Liver (tissue), 9 donors: Measurements from ENCODE around the gene GJB5. TPM values are rescaled to one million over a fixed set of nuclear protein-coding genes. Genes with fewer than 3 reads are reported as not detected.

Experiments
- DNase-seq: peaks from one replicate; pipeline ENCODE4 v3.0.0-alpha.2; 2017; ENCODE audit warnings: low spot score
- H3K27ac ChIP-seq, 2 donors: one replicate each; pipeline ENCODE4 v1.7.0; 2013; ENCODE audit warnings: inconsistent platforms in 2 of 2, low read length in 2 of 2, control low read depth in 1 of 2, low read depth in 1 of 2, mild to moderate bottlenecking in 1 of 2
- H3K27me3 ChIP-seq, 4 donors: one replicate each; pipeline versions ENCODE4 v1.6.1 to v1.7.0; 2013; ENCODE audit warnings: low read length in 3 of 4, inconsistent platforms in 1 of 4, mild to moderate bottlenecking in 1 of 4, moderate library complexity in 1 of 4; ENCODE audit not compliant: control insufficient read depth in 4 of 4, insufficient read depth in 4 of 4
- H3K36me3 ChIP-seq, 4 donors: one replicate each; pipeline versions ENCODE4 v1.6.1 to v1.7.0; 2013; ENCODE audit warnings: low read length in 3 of 4, mild to moderate bottlenecking in 3 of 4, low read depth in 1 of 4, moderate library complexity in 1 of 4; ENCODE audit not compliant: control insufficient read depth in 4 of 4, insufficient read depth in 3 of 4
- H3K4me1 ChIP-seq, 4 donors: one replicate each; pipeline versions ENCODE4 v1.6.1 to v1.7.0; 2013; ENCODE audit warnings: low read length in 3 of 4, mild to moderate bottlenecking in 3 of 4, moderate library complexity in 1 of 4; ENCODE audit not compliant: control insufficient read depth in 4 of 4, insufficient read depth in 4 of 4
- H3K4me3 ChIP-seq, 3 donors: one replicate each; pipeline versions ENCODE4 v1.6.1 to v1.7.0; 2013; ENCODE audit warnings: low read length in 3 of 3, control low read depth in 1 of 3, low read depth in 1 of 3, mild to moderate bottlenecking in 1 of 3
- H3K9ac ChIP-seq, 2 donors: one replicate each; pipeline ENCODE4 v1.7.0; 2013; ENCODE audit warnings: low read length in 2 of 2, mild to moderate bottlenecking in 2 of 2, moderate library complexity in 2 of 2, control low read depth in 1 of 2, low read depth in 1 of 2
- H3K9me3 ChIP-seq, 4 donors: one replicate each; pipeline versions ENCODE4 v1.6.1 to v1.7.0; 2013; ENCODE audit warnings: low read length in 3 of 4; ENCODE audit not compliant: control insufficient read depth in 4 of 4
- CTCF ChIP-seq: fragments of 150-350 bp; IDR thresholded peaks from 2 replicates; pipeline ENCODE4 v1.5.1; 2017; ENCODE audit warnings: improper control_type of control experiment, low read depth, low read length; ENCODE audit not compliant: missing input control
- FOXA1 ChIP-seq: IDR thresholded peaks from 2 replicates; pipeline ENCODE4 v1.6.1; 2016; ENCODE audit warnings: antibody characterized with exemption
- FOXA2 ChIP-seq: IDR thresholded peaks from 2 replicates; pipeline ENCODE4 v1.6.1; 2016; ENCODE audit warnings: antibody characterized with exemption
- GABPA ChIP-seq, 2 donors: IDR thresholded peaks in 1 of 2; conservative IDR thresholded peaks in 1 of 2; 2 replicates each; pipeline ENCODE4 v1.6.1; 2016; ENCODE audit warnings: antibody characterized with exemption in 2 of 2, mild to moderate bottlenecking in 1 of 2, moderate library complexity in 1 of 2
- HNF4A ChIP-seq, 2 donors: conservative IDR thresholded peaks; 2 replicates each; pipeline ENCODE4 v1.6.1; 2016; ENCODE audit warnings: antibody characterized with exemption in 2 of 2, mild to moderate bottlenecking in 2 of 2
- HNF4G ChIP-seq: IDR thresholded peaks from 2 replicates; pipeline ENCODE4 v1.6.1; 2016; ENCODE audit warnings: antibody characterized with exemption
- JUND ChIP-seq, 2 donors: IDR thresholded peaks; 2 replicates each; pipeline ENCODE4 v1.6.1; 2016; ENCODE audit warnings: antibody characterized with exemption in 2 of 2
- MAX ChIP-seq: IDR thresholded peaks from 2 replicates; pipeline ENCODE4 v1.6.1; 2016; ENCODE audit warnings: antibody characterized with exemption
- NR2F2 ChIP-seq: IDR thresholded peaks from 2 replicates; pipeline ENCODE4 v1.6.1; 2016; ENCODE audit warnings: antibody characterized with exemption
- RAD21 ChIP-seq, 2 donors: IDR thresholded peaks; 2 replicates each; pipeline ENCODE4 v1.6.1; 2016; ENCODE audit warnings: antibody characterized with exemption in 2 of 2, mild to moderate bottlenecking in 2 of 2
- TAF1 ChIP-seq: conservative IDR thresholded peaks from 2 replicates; pipeline ENCODE4 v1.6.1; 2016; ENCODE audit warnings: antibody characterized with exemption, mild to moderate bottlenecking
- ZBTB33 ChIP-seq: IDR thresholded peaks from 2 replicates; pipeline ENCODE4 v1.6.1; 2016; ENCODE audit warnings: antibody characterized with exemption
- WGBS: extraction: QIAGEN DNeasy Blood & Tissue Kit; methylation state at CpG from one replicate; pipeline ENCODE4 v1.1.7; 2013; 5-methylcytosine and 5-hydroxymethylcytosine counted together
- polyA plus RNA-seq, 2 donors: library from polyadenylated mRNA; stranded (reverse) in 1 of 2; unstranded in 1 of 2; fragments of 200-250 nt in 1 of 2; fragments of >200 nt in 1 of 2; fragmentation: Nextera tagmentation in 1 of 2; extraction: Ambion mirVana in 1 of 2; gene quantifications; one replicate each; pipeline versions ENCODE4 v1.2.1 to v1.2.3, GENCODE V29; 2013 to 2015
- total RNA-seq, 2 donors: library from RNA; depleted of rRNA; stranded (reverse); fragments of >200 nt; gene quantifications; one replicate each; pipeline ENCODE4 v1.2.3, GENCODE V29; 2014
- donor health status: healthy.
- donor health status: healthy.
- donor health status: healthy.
- donor health status: healthy.
- donor health status: healthy.

GJB5 gene
- total and polyA plus RNA-seq, 4 donors, result not detected

GRCh38 chr1:34776911-34777310 is 22.1 kb downstream of the GJB5 start:
- Histone ChIP-seq H3K36me3 (peaks cover 0 to 4% (median 0%) of the 10 kb centered on the region in 4 donors), H3K27ac (no peak overlapping the region), H3K9me3 (no peaks in the 10 kb centered on the region), H3K4me3 (no peak overlapping the region), H3K27me3 (no peaks in the 10 kb centered on the region), H3K9ac (no peak overlapping the region), H3K4me1 (peaks cover 2 to 11% (median 8%) of the 10 kb centered on the region in 4 donors)
- WGBS, result 73% methylated on average over 3 of the region's 3 CpGs
- TF ChIP-seq FOXA1, result no peak
- DNase-seq, result no peak

DNA sequence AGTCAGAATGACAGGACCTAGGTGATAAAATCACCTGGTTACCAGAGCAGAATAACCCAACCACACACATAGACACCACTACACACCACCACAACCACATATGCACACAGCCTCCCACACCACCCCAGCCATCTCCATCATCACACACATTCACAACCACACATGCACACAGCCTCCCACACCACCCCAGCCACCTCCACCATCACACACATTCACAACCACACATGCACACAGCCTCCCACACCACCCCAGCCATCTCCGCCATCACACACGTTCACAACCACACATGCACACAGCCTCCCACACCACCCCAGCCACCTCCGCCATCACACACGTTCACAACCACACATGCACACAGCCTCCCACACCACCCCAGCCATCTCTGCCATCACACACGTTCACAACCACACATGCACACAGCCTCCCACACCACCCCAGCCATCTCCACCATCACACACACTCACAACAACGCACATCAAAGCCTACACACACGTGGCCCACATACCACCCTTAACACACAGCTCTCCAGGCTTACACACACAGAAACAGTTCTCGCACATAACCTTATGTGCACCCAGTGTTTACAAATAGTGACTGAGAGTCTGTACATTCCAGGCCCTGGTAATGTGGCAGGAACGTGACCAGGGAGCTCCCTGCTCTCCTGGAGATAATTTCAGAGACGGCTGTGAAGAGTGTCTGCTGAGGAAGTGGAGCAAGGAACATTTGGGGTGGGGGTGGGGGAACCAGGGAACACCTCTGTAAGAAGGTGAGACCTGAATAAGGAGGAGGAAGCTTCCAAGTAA is 22.9 kb downstream of the GJB5 start:
- Histone ChIP-seq H3K27ac (no peak overlapping the region), H3K9ac (no peak overlapping the region), H3K4me1 (peaks cover 7 to 17% (median 10%) of the 10 kb centered on the region in 4 donors), H3K9me3 (no peaks in the 10 kb centered on the region), H3K27me3 (no peaks in the 10 kb centered on the region), H3K36me3 (no peaks in the 10 kb centered on the region), H3K4me3 (no peak overlapping the region)
- 53% methylated on average over 10 of the region's 10 CpGs for WGBS
- DNase-seq, result no peak
- no peak for TF ChIP-seq NR2F2
- TF ChIP-seq HNF4A (conservative IDR thresholded peaks at IDR 0.05), result no peak
- no peak for TF ChIP-seq MAX
- TF ChIP-seq ZBTB33, result no peak
- TF ChIP-seq FOXA2, result no peak
- TF ChIP-seq HNF4G, result no peak
- TF ChIP-seq GABPA (IDR thresholded peaks at IDR 0.05 in 1 of 2, conservative IDR thresholded peaks at IDR 0.05 in 1 of 2), result no peak
- no peak for TF ChIP-seq RAD21 (IDR thresholded peaks at IDR 0.05)
- no peak for TF ChIP-seq JUND (IDR thresholded peaks at IDR 0.05)
- no peak for TF ChIP-seq FOXA1
- TF ChIP-seq TAF1, result no peak

DNA sequence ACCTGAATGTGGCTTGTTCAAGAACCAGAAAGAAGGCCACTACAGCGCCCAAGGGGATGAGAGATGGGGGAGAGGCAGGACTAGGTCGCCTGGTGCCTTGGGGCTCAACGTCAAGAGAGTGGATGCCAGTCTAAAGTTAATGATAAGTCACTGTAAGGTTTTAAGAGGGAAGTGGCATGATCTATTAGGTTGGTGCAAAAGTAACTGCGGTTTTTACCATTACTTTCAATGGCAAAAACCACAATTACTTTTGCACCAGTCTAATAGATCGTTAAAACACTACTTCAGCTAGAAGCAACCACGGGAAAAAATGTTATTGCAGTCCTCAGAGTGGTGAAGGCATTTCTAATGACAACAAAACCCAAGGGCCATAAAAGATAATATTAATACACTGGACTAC is 23.5 kb downstream of the GJB5 start:
- WGBS, result 79% methylated on average over 6 of the region's 6 CpGs
- H3K4me3 ChIP-seq, result no peak overlapping the region
- no peak for TF ChIP-seq MAX
- no peak for TF ChIP-seq RAD21 (IDR thresholded peaks at IDR 0.05)
- no peak for TF ChIP-seq CTCF
- H3K36me3 ChIP-seq, result no peaks in the 10 kb centered on the region
- no peaks in the 10 kb centered on the region for H3K27me3 ChIP-seq
- H3K27ac ChIP-seq, result no peak overlapping the region
- H3K9ac ChIP-seq, result no peak overlapping the region
- no peaks in the 10 kb centered on the region for H3K9me3 ChIP-seq
- DNase-seq, result no peak
- H3K4me1 ChIP-seq, result peaks cover 7 to 17% (median 10%) of the 10 kb centered on the region in 4 donors
